Smooth muscle cell (in vitro differentiated cells): Measurements from ENCODE around the gene CDC37L1. TPM values are rescaled to one million over a fixed set of nuclear protein-coding genes. Genes with fewer than 3 reads are reported as not detected.
A peak's percentile ranks its signal among the peaks of the same experiment; 100 is the strongest.

ENCODE experiments used
- DNase-seq: peaks from one replicate; lab custom pipeline; 2025; ENCODE audit not compliant: unreplicated experiment; lab: John Stamatoyannopoulos, UW
- H2AFZ ChIP-seq: fragments of 200-600 bp; sonication (generic); 2 replicates; pipeline ENCODE4 v1.6.0; 2016; ENCODE audit warnings: antibody characterized with exemption, low read depth, mild to moderate bottlenecking
- H3F3A ChIP-seq: fragments of 200-600 bp; sonication (generic); 2 replicates; pipeline ENCODE4 v1.6.0; 2017; ENCODE audit warnings: antibody characterized with exemption, low read depth
- H3K27ac ChIP-seq: fragments of 200-600 bp; sonication (generic); 2 replicates; pipeline ENCODE4 v1.5.1; 2016; ENCODE audit warnings: low read depth, mild to moderate bottlenecking
- H3K27me3 ChIP-seq: fragments of 200-600 bp; sonication (generic); 2 replicates; pipeline ENCODE4 v1.6.1; 2016; ENCODE audit warnings: low read depth, mild to moderate bottlenecking
- H3K36me3 ChIP-seq: fragments of 200-600 bp; sonication (generic); 2 replicates; pipeline ENCODE4 v1.5.1; 2016; ENCODE audit warnings: low read depth
- H3K4me1 ChIP-seq: fragments of 200-600 bp; sonication (generic); 2 replicates; pipeline ENCODE4 v1.5.1; 2016; ENCODE audit warnings: low read depth
- H3K4me2 ChIP-seq: fragments of 200-600 bp; sonication (generic); 2 replicates; pipeline ENCODE4 v1.6.0; 2016; ENCODE audit warnings: mild to moderate bottlenecking
- H3K4me3 ChIP-seq: fragments of 200-600 bp; sonication (generic); 2 replicates; pipeline ENCODE4 v1.5.1; 2016; ENCODE audit warnings: mild to moderate bottlenecking
- H3K79me2 ChIP-seq: fragments of 200-600 bp; sonication (generic); 2 replicates; pipeline ENCODE4 v1.6.0; 2016; ENCODE audit warnings: low read depth, mild to moderate bottlenecking
- H3K9ac ChIP-seq: fragments of 200-600 bp; sonication (generic); 2 replicates; pipeline ENCODE4 v1.6.0; 2016; ENCODE audit warnings: low read depth
- H3K9me3 ChIP-seq: fragments of 200-600 bp; sonication (generic); replicated peaks from 2 replicates; pipeline ENCODE4 v1.5.1; 2016; ENCODE audit warnings: low read depth
- H4K20me1 ChIP-seq: fragments of 200-600 bp; sonication (generic); 2 replicates; pipeline ENCODE4 v1.6.0; 2016; ENCODE audit warnings: low read depth
- WGBS: methylation state at CpG from one replicate; pipeline ENCODE4 v1.1.7; 2016; ENCODE audit warnings: low lambda C conversion rate; 5-methylcytosine and 5-hydroxymethylcytosine counted together
- polyA plus RNA-seq: library from polyadenylated mRNA; unstranded; fragments of >200 nt; fragmentation: Nextera tagmentation; extraction: Ambion mirVana; gene quantifications from 2 replicates; pipeline ENCODE4 v1.2.1, GENCODE V29; 2016
- total RNA-seq: library from RNA; depleted of rRNA; stranded (reverse); fragments of >200 nt; gene quantifications from 2 replicates; pipeline ENCODE4 v1.2.3, GENCODE V29; 2014
- TF ChIP-seq, protein P1 (sequence below): fragments of 200-600 bp; sonication (generic); IDR thresholded peaks from 2 replicates; pipeline ENCODE4 v1.5.1; 2017; ENCODE audit warnings: borderline replicate concordance, mild to moderate bottlenecking, antibody characterized with exemption; ENCODE audit not compliant: insufficient read depth, poor library complexity, severe bottlenecking

CDC37L1 gene
- total and polyA plus RNA-seq, 2 experiments from 2014 or later = 16.0 to 19.2 TPM

DNA sequence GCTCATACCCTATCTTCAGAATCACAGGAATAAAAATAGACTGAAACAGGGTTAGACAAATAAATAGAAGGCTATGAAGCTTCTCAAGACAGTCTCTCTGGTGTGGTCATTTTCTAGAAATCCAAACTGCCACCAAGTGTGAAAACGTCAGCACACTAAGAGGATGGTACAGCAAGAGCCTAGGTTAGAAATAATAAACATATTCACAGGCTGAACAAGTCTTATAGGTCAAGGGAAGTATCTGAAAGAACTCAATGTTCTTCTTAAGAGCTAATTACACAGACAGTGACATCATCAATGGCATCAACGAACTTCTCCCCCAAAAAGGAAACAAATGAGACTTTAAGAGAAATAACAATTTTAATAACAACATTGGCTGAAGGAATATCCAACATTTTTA, 39.9 kb upstream of the CDC37L1 start:
- 45% methylated on average over 2 of the region's 2 CpGs for WGBS
- no peaks in the 10 kb centered on the region for H3F3A ChIP-seq
- H2AFZ ChIP-seq = no peak overlapping the region
- no peaks in the 10 kb centered on the region for H3K4me1 ChIP-seq
- H3K27me3 ChIP-seq = no peaks in the 10 kb centered on the region
- H3K4me2 ChIP-seq = no peak overlapping the region
- no peaks in the 10 kb centered on the region for H4K20me1 ChIP-seq
- no peak overlapping the region for H3K4me3 ChIP-seq
- no peaks in the 10 kb centered on the region for H3K9me3 ChIP-seq
- no peak for DNase-seq
- H3K9ac ChIP-seq = no peak overlapping the region
- no peak overlapping the region for H3K27ac ChIP-seq
- TF ChIP-seq, protein P1, sequence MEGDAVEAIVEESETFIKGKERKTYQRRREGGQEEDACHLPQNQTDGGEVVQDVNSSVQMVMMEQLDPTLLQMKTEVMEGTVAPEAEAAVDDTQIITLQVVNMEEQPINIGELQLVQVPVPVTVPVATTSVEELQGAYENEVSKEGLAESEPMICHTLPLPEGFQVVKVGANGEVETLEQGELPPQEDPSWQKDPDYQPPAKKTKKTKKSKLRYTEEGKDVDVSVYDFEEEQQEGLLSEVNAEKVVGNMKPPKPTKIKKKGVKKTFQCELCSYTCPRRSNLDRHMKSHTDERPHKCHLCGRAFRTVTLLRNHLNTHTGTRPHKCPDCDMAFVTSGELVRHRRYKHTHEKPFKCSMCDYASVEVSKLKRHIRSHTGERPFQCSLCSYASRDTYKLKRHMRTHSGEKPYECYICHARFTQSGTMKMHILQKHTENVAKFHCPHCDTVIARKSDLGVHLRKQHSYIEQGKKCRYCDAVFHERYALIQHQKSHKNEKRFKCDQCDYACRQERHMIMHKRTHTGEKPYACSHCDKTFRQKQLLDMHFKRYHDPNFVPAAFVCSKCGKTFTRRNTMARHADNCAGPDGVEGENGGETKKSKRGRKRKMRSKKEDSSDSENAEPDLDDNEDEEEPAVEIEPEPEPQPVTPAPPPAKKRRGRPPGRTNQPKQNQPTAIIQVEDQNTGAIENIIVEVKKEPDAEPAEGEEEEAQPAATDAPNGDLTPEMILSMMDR = no peak
- H3K79me2 ChIP-seq = no peaks in the 10 kb centered on the region
- H3K36me3 ChIP-seq = no peaks in the 10 kb centered on the region

- Histone ChIP-seq H3K4me3 (no peak overlapping the region), H3F3A (no peaks in the 10 kb centered on the region), H3K79me2 (no peaks in the 10 kb centered on the region), H2AFZ (no peak overlapping the region), H3K4me1 (no peaks in the 10 kb centered on the region), H3K9me3 (no peaks in the 10 kb centered on the region), H3K27me3 (no peaks in the 10 kb centered on the region), H3K9ac (no peak overlapping the region), H3K4me2 (no peak overlapping the region), H4K20me1 (no peaks in the 10 kb centered on the region), H3K27ac (no peak overlapping the region), H3K36me3 (no peaks in the 10 kb centered on the region)
- TF ChIP-seq, protein P1 = peak; percentile 52
- 45% methylated on average over 2 of the region's 2 CpGs for WGBS
- DNase-seq = no peak
These were observed 39.3 kb upstream of the CDC37L1 start for GRCh38 chr9:4640027-4640426.

- no peaks in the 10 kb centered on the region for H3K4me1 ChIP-seq
- DNase-seq = no peak
- H3F3A ChIP-seq = no peaks in the 10 kb centered on the region
- H3K36me3 ChIP-seq = no peaks in the 10 kb centered on the region
- no peaks in the 10 kb centered on the region for H3K79me2 ChIP-seq
- H3K9me3 ChIP-seq = no peaks in the 10 kb centered on the region
- TF ChIP-seq, protein P1 = no peak
- 93% methylated on average over 2 of the region's 2 CpGs for WGBS
- H3K4me3 ChIP-seq = no peak overlapping the region
- no peak overlapping the region for H3K27ac ChIP-seq
- no peak overlapping the region for H2AFZ ChIP-seq
- no peak overlapping the region for H3K4me2 ChIP-seq
- H4K20me1 ChIP-seq = no peaks in the 10 kb centered on the region
- H3K9ac ChIP-seq = no peak overlapping the region
- H3K27me3 ChIP-seq = no peaks in the 10 kb centered on the region
These were observed 37.0 kb upstream of the CDC37L1 start for GRCh38 chr9:4642351-4642750.

- H3K9me3 ChIP-seq = no peaks in the 10 kb centered on the region
These were observed 25.3 kb upstream of the CDC37L1 start for GRCh38 chr9:4654084-4654483.

More at GRCh38 chr9:4654084-4654483, 25.3 kb upstream of the CDC37L1 start:
- Histone ChIP-seq H3K4me1 (no peaks in the 10 kb centered on the region), H3K4me2 (no peak overlapping the region), H3K27ac (no peak overlapping the region), H3K79me2 (no peaks in the 10 kb centered on the region), H3F3A (no peaks in the 10 kb centered on the region), H2AFZ (no peak overlapping the region), H4K20me1 (no peaks in the 10 kb centered on the region), H3K9ac (no peak overlapping the region), H3K36me3 (no peaks in the 10 kb centered on the region), H3K27me3 (no peaks in the 10 kb centered on the region), H3K4me3 (no peak overlapping the region)
- 91% methylated on average over 9 of the region's 9 CpGs for WGBS
- TF ChIP-seq, protein P1 = no peak
- DNase-seq = no peak
